Measurements from ENCODE around the gene UTP14A. TPM values are rescaled to one million over a fixed set of nuclear protein-coding genes. Genes with fewer than 3 reads are reported as not detected.

UTP14A gene
- total RNA-seq, 1 experiment from 2014 or later = 48.3 TPM

DNA sequence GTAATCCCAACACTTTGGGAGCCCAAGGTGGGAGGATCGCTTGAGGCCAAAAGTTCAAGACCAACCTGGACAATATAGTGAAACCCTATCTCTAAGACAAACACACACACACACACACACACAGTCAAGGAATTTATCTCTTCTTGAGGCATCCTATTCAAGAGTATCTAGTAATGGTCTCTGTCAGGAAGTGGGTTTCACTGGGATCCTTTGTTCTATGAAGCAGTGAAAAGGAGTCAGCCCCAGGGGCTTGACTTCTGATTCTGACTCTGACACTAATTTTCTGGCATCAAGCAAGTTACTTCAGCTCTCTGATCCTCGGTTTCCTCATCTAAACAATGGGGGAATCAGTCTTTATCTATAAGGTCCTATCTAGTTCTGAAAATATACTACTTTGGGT is 34.8 kb downstream of the UTP14A start:
- Mint-ChIP-seq H3K4me1 (ENCODE audit: insufficient read depth, unreplicated experiment) (no peaks in the 10 kb centered on the region), H3K36me3 (ENCODE audit: insufficient read depth, unreplicated experiment) (no peaks in the 10 kb centered on the region), H3K9me3 (ENCODE audit: unreplicated experiment) (no peaks in the 10 kb centered on the region), H3K27me3 (ENCODE audit: insufficient read depth, unreplicated experiment) (peaks cover 39% of the 10 kb centered on the region), H3K27ac (ENCODE audit: low read depth, unreplicated experiment) (no peak overlapping the region), H3K4me3 (ENCODE audit: unreplicated experiment) (no peak overlapping the region)
- intact Hi-C loops (cut with micrococcal nuclease) = no loop called here
- no peak for DNase-seq (ENCODE audit: unreplicated experiment)
- CTCF ChIA-PET = interaction anchor here (0.6 to 0.7 kb wide), 3 partner anchors 302 to 428 kb away, joined by 3 to 4 read pairs (median 3); no protein-coding TSS in a partner anchor
- BruUV-seq (replicated peaks) = no TSS peak
- TF ChIP-seq, protein P1, sequence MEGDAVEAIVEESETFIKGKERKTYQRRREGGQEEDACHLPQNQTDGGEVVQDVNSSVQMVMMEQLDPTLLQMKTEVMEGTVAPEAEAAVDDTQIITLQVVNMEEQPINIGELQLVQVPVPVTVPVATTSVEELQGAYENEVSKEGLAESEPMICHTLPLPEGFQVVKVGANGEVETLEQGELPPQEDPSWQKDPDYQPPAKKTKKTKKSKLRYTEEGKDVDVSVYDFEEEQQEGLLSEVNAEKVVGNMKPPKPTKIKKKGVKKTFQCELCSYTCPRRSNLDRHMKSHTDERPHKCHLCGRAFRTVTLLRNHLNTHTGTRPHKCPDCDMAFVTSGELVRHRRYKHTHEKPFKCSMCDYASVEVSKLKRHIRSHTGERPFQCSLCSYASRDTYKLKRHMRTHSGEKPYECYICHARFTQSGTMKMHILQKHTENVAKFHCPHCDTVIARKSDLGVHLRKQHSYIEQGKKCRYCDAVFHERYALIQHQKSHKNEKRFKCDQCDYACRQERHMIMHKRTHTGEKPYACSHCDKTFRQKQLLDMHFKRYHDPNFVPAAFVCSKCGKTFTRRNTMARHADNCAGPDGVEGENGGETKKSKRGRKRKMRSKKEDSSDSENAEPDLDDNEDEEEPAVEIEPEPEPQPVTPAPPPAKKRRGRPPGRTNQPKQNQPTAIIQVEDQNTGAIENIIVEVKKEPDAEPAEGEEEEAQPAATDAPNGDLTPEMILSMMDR (IDR thresholded peaks at IDR 0.05; ENCODE audit: unreplicated experiment) = no peak
- POLR2A ChIA-PET = interaction anchor here (0.6 kb wide), 1 partner anchor 149 kb away, joined by 3 read pairs; no protein-coding TSS in a partner anchor

DNA sequence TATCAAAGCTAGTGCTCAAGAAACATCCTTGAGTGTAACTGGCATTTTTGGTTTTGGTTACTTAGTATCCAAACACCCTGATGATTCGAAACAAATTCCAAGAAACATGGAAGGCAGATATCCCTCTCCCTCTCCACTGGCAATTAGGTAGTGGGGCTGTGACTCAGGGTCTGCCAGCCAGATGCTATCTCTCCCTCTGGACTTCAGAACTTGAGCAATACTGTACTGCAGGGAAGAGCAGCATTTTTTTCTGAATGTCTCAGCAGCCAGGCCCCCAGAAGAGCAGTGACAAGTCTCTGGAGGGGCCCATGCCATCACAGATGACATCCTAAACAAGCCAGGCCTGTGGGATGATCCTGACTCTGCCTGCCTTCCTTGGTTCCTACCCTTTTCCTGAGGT is 39.2 kb downstream of the UTP14A start:
- H3K36me3 Mint-ChIP-seq (ENCODE audit: insufficient read depth, unreplicated experiment) = no peaks in the 10 kb centered on the region
- TF ChIP-seq, protein P1 (IDR thresholded peaks at IDR 0.05; ENCODE audit: unreplicated experiment) = no peak
- H3K4me3 Mint-ChIP-seq (ENCODE audit: unreplicated experiment) = no peak overlapping the region
- H3K27ac Mint-ChIP-seq (ENCODE audit: low read depth, unreplicated experiment) = no peak overlapping the region
- H3K27me3 Mint-ChIP-seq (ENCODE audit: insufficient read depth, unreplicated experiment) = peaks cover 17% of the 10 kb centered on the region
- ChIA-PET POLR2A (no interaction called here), CTCF (interaction anchor here (0.7 kb wide), 1 partner anchor 9 kb away, joined by 3 read pairs; no protein-coding TSS in a partner anchor)
- H3K9me3 Mint-ChIP-seq (ENCODE audit: unreplicated experiment) = no peaks in the 10 kb centered on the region
- intact Hi-C loops (cut with micrococcal nuclease) = no loop called here
- no peaks in the 10 kb centered on the region for H3K4me1 Mint-ChIP-seq (ENCODE audit: insufficient read depth, unreplicated experiment)
- no TSS peak for BruUV-seq (replicated peaks)
- no peak for DNase-seq (ENCODE audit: unreplicated experiment)

DNA sequence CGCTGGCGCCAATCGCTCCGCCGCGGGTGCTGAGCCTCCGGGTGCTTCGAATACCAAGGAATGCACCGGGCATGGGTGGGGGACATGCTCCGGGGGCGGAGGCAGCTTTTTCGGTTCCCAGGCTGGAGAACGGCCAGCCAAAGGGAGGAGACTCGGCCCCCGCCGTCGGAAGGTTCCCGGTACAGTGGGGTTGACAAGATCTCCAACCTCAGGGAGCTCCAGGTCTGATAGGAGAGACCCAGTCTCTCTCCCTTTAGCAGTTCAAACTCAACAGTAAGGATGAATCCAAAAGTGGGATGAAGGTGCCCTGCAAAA is 47.3 kb downstream of the UTP14A start:
- Mint-ChIP-seq H3K4me1 (ENCODE audit: insufficient read depth, unreplicated experiment) (no peaks in the 10 kb centered on the region), H3K36me3 (ENCODE audit: insufficient read depth, unreplicated experiment) (no peaks in the 10 kb centered on the region), H3K9me3 (ENCODE audit: unreplicated experiment) (peaks cover 6% of the 10 kb centered on the region), H3K4me3 (ENCODE audit: unreplicated experiment) (no peak overlapping the region), H3K27me3 (ENCODE audit: insufficient read depth, unreplicated experiment) (peaks cover 34% of the 10 kb centered on the region), H3K27ac (ENCODE audit: low read depth, unreplicated experiment) (no peak overlapping the region)
- ChIA-PET POLR2A (interaction anchor here (0.6 kb wide), 1 partner anchor 46 kb away, joined by 3 read pairs; no protein-coding TSS in a partner anchor), CTCF (interaction anchor here (0.6 kb wide), 1 partner anchor 311 kb away, joined by 4 read pairs; no protein-coding TSS in a partner anchor)
- BruUV-seq (replicated peaks) = no TSS peak
- DNase-seq (ENCODE audit: unreplicated experiment) = no peak
- intact Hi-C loops (cut with micrococcal nuclease) = no loop called here
- TF ChIP-seq, protein P1 (IDR thresholded peaks at IDR 0.05; ENCODE audit: unreplicated experiment) = no peak

GRCh38 chrX:129953881-129954280 is 47.9 kb downstream of the UTP14A start:
- peaks cover 6% of the 10 kb centered on the region for H3K9me3 Mint-ChIP-seq (ENCODE audit: unreplicated experiment)
- no TSS peak for BruUV-seq (replicated peaks)
- H3K36me3 Mint-ChIP-seq (ENCODE audit: insufficient read depth, unreplicated experiment) = no peaks in the 10 kb centered on the region
- H3K27me3 Mint-ChIP-seq (ENCODE audit: insufficient read depth, unreplicated experiment) = peaks cover 34% of the 10 kb centered on the region
- no peak for DNase-seq (ENCODE audit: unreplicated experiment)
- no peaks in the 10 kb centered on the region for H3K4me1 Mint-ChIP-seq (ENCODE audit: insufficient read depth, unreplicated experiment)
- ChIA-PET CTCF (interaction anchor here (0.6 kb wide), 1 partner anchor 310 kb away, joined by 4 read pairs; no protein-coding TSS in a partner anchor), POLR2A (interaction anchor here (0.6 kb wide), 1 partner anchor 45 kb away, joined by 3 read pairs; no protein-coding TSS in a partner anchor)
- intact Hi-C loops (cut with micrococcal nuclease) = no loop called here
- TF ChIP-seq, protein P1 (IDR thresholded peaks at IDR 0.05; ENCODE audit: unreplicated experiment) = no peak
- H3K4me3 Mint-ChIP-seq (ENCODE audit: unreplicated experiment) = no peak overlapping the region
- H3K27ac Mint-ChIP-seq (ENCODE audit: low read depth, unreplicated experiment) = no peak overlapping the region

Measured in MCF 10A (cell line).